Trophoblast cell (in vitro differentiated cells and primary cell): ENCODE data around the gene GBX2.

Experiments
- DNase-seq, 2 donors: peaks; one replicate each; pipeline ENCODE4 v3.0.0-alpha.2; 2016
- H2AFZ ChIP-seq: 2 replicates; pipeline ENCODE4 v1.6.1; 2013; ENCODE audit warnings: low read length, moderate library complexity, mild to moderate bottlenecking; ENCODE audit not compliant: insufficient read depth, poor library complexity
- H2AK5ac ChIP-seq: 2 replicates; pipeline ENCODE4 v1.6.1; 2013; ENCODE audit warnings: mild to moderate bottlenecking, low read length
- H2BK120ac ChIP-seq: 2 replicates; pipeline ENCODE4 v1.6.1; 2013; ENCODE audit warnings: low read length, mild to moderate bottlenecking, moderate library complexity; ENCODE audit not compliant: insufficient read depth, poor library complexity
- H2BK12ac ChIP-seq: 2 replicates; pipeline ENCODE4 v1.6.1; 2013; ENCODE audit warnings: mild to moderate bottlenecking, low read length, moderate library complexity
- H2BK5ac ChIP-seq: 2 replicates; pipeline ENCODE4 v1.6.1; 2013; ENCODE audit warnings: low read length, low read depth, moderate library complexity, mild to moderate bottlenecking; ENCODE audit not compliant: poor library complexity
- H3K14ac ChIP-seq: 2 replicates; pipeline ENCODE4 v1.6.1; 2013; ENCODE audit warnings: mild to moderate bottlenecking, low read length
- H3K18ac ChIP-seq: 2 replicates; pipeline ENCODE4 v1.6.1; 2013; ENCODE audit warnings: mild to moderate bottlenecking, low read length
- H3K23ac ChIP-seq: 2 replicates; pipeline ENCODE4 v1.6.1; 2013; ENCODE audit warnings: low read length
- H3K27ac ChIP-seq: 2 replicates; pipeline ENCODE4 v1.5.1; 2013; ENCODE audit warnings: low read depth, mild to moderate bottlenecking, inconsistent platforms, low read length, moderate library complexity
- H3K27me3 ChIP-seq: 2 replicates; pipeline ENCODE4 v1.6.1; 2013; ENCODE audit warnings: inconsistent platforms, mild to moderate bottlenecking, low read length, moderate library complexity; ENCODE audit not compliant: insufficient read depth
- H3K36me3 ChIP-seq, 2 experiments: 1 replicate in 1 of 2; 2 replicates in 1 of 2; pipeline ENCODE4 v1.6.1; 2013; ENCODE audit warnings: low read length in 2 of 2, mild to moderate bottlenecking in 2 of 2, moderate library complexity in 1 of 2; ENCODE audit not compliant: insufficient read depth in 2 of 2, control insufficient read depth in 1 of 2
- H3K4ac ChIP-seq: 2 replicates; pipeline ENCODE4 v1.6.1; 2013; ENCODE audit warnings: low read depth, mild to moderate bottlenecking, low read length, moderate library complexity
- H3K4me1 ChIP-seq, 2 experiments: 1 replicate in 1 of 2; 2 replicates in 1 of 2; pipeline ENCODE4 v1.6.1; 2013; ENCODE audit warnings: low read length in 2 of 2, mild to moderate bottlenecking in 2 of 2, moderate library complexity in 1 of 2; ENCODE audit not compliant: insufficient read depth in 2 of 2, control insufficient read depth in 1 of 2
- H3K4me2 ChIP-seq: 2 replicates; pipeline ENCODE4 v1.6.1; 2013; ENCODE audit warnings: inconsistent platforms, mild to moderate bottlenecking, low read length, moderate library complexity
- H3K4me3 ChIP-seq: 2 replicates; pipeline ENCODE4 v1.5.1; 2013; ENCODE audit warnings: mild to moderate bottlenecking, low read depth, low read length, inconsistent platforms
- H3K79me1 ChIP-seq: one replicate; pipeline ENCODE4 v1.6.1; 2013; ENCODE audit warnings: low read length
- H3K79me2 ChIP-seq: 2 replicates; pipeline ENCODE4 v1.6.1; 2013; ENCODE audit warnings: low read length, mild to moderate bottlenecking; ENCODE audit not compliant: control insufficient read depth, insufficient read depth, poor library complexity
- H3K9ac ChIP-seq: 2 replicates; pipeline ENCODE4 v1.6.1; 2013; ENCODE audit warnings: mild to moderate bottlenecking, low read length
- H3K9me3 ChIP-seq: 2 replicates; pipeline ENCODE4 v1.6.1; 2013; ENCODE audit warnings: low read depth, mild to moderate bottlenecking, control low read depth, inconsistent platforms, low read length; ENCODE audit not compliant: insufficient read depth
- H4K12ac ChIP-seq: 2 replicates; pipeline ENCODE4 v1.6.1; 2013; ENCODE audit warnings: low read depth, mild to moderate bottlenecking, low read length, moderate library complexity
- H4K8ac ChIP-seq: 2 replicates; pipeline ENCODE4 v1.6.1; 2013; ENCODE audit warnings: low read depth, mild to moderate bottlenecking, low read length, moderate library complexity
- H4K91ac ChIP-seq: one replicate; pipeline ENCODE4 v1.6.1; 2013; ENCODE audit warnings: low read depth, mild to moderate bottlenecking, low read length, moderate library complexity
- WGBS: extraction: QIAGEN DNeasy Blood & Tissue Kit; methylation state at CpG from one replicate; pipeline ENCODE4 v1.1.7; 2013; ENCODE audit warnings: missing lambda C conversion rate; ENCODE audit not compliant: insufficient read length, insufficient coverage; ENCODE audit errors: extremely low coverage; 5-methylcytosine and 5-hydroxymethylcytosine counted together

Gene GBX2

DNA sequence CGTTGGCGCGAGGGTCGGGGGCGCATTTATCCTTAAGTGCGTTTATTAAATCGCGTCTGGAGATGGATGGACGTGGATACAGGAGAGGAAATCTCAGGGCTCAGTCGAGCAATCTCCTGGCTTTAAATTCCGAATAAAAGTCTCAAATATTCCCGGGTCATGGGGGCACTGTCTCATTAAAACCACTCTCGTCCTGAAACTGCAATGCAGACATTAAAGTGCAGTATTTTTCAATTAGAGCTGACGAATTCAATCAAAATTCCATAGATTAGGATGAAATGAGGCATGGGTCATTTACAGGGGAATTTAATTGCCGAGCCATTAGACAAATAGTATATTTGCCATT, 10.7 kb upstream of the GBX2 start:
- no peaks in the 10 kb centered on the region for H3K9me3 ChIP-seq
- WGBS = no CpG with 5 or more reads among the region's 15 CpGs
- H3K9ac ChIP-seq = no peak overlapping the region
- no peak overlapping the region for H2BK5ac ChIP-seq
- peaks cover 4% of the 10 kb centered on the region for H3K79me1 ChIP-seq
- no peak overlapping the region for H2BK12ac ChIP-seq
- no peak overlapping the region for H3K4ac ChIP-seq
- H3K14ac ChIP-seq = no peak overlapping the region
- H3K4me2 ChIP-seq = peak overlapping the region; percentile 57
- H2AK5ac ChIP-seq = no peak overlapping the region
- H3K18ac ChIP-seq = no peak overlapping the region
- peaks cover 16 to 27% of the 10 kb centered on the region in 2 experiments for H3K4me1 ChIP-seq
- no peak overlapping the region for H3K4me3 ChIP-seq
- H3K27me3 ChIP-seq = peaks cover 17% of the 10 kb centered on the region
- DNase-seq = peak in 1 of 2 donors; percentile 17
- H4K8ac ChIP-seq = no peak overlapping the region
- no peak overlapping the region for H4K12ac ChIP-seq
- H3K79me2 ChIP-seq = no peaks in the 10 kb centered on the region
- no peak overlapping the region for H4K91ac ChIP-seq
- H3K23ac ChIP-seq = no peak overlapping the region
- no peak overlapping the region for H3K27ac ChIP-seq
- no peak overlapping the region for H2BK120ac ChIP-seq
- no peaks in the 10 kb centered on the region for H3K36me3 ChIP-seq
- no peak overlapping the region for H2AFZ ChIP-seq

DNA sequence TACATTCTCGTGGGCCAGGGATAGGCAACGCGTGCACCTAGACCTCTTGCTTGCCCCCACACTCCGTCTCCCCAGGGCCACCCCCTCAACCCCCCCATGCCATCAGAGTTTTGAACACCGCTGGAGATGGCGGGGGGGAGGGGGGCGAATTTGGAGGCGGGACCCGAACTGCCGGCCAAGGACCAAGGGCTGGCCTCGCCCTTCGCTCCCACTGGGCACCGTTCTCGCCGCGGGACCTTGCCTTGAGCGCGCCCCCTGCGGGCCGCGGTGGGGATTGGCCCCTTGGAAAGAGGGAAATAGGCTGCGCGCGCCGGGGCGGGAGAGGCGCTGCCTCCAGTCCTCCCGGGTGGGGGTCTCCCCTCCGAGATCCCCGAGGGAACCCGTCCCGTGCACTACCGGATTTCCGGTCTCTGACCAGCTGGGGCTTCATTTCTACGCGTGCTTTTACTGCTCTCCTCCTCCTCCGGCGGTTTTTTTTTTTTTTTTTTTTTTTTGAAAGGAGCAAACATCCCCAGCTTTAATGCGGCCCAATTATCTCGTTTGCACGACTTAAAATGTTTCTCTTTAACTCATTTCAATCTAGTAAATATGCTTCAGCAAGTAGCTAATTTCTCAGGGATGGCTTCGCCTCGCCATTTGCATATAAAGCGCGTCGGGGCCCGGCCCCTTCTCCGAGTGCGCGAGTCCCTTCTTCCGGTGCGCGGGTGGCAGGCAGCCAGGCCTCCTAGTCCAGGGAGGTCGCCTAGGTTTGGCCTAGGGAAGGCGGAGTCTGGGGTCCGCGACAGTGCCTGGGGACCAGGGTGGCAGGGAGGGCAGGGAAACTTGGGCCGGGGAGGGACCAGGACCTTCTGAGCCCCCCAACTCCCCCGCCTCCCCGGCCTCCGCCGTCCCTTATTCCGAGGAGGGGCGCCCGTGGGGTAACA, 10.0 kb upstream of the GBX2 start:
- H3K18ac ChIP-seq = no peak overlapping the region
- H3K27ac ChIP-seq = no peak overlapping the region
- no peak overlapping the region for H4K91ac ChIP-seq
- H3K4ac ChIP-seq = no peak overlapping the region
- WGBS = no CpG with 5 or more reads among the region's 65 CpGs
- peaks cover 4% of the 10 kb centered on the region for H3K79me1 ChIP-seq
- no peak overlapping the region for H3K14ac ChIP-seq
- H3K79me2 ChIP-seq = no peaks in the 10 kb centered on the region
- no peak overlapping the region for H3K4me3 ChIP-seq
- no peaks in the 10 kb centered on the region for H3K9me3 ChIP-seq
- H2BK5ac ChIP-seq = no peak overlapping the region
- no peak overlapping the region for H2AK5ac ChIP-seq
- peaks cover 21 to 33% of the 10 kb centered on the region in 2 experiments for H3K4me1 ChIP-seq
- H4K12ac ChIP-seq = no peak overlapping the region
- H3K4me2 ChIP-seq = peak overlapping the region; percentile 57
- H3K23ac ChIP-seq = no peak overlapping the region
- H2AFZ ChIP-seq = no peak overlapping the region
- H3K36me3 ChIP-seq = no peaks in the 10 kb centered on the region
- H3K9ac ChIP-seq = no peak overlapping the region
- no peak overlapping the region for H2BK120ac ChIP-seq
- peaks cover 24% of the 10 kb centered on the region for H3K27me3 ChIP-seq
- no peak overlapping the region for H2BK12ac ChIP-seq
- DNase-seq = peak; percentile 40 to 70
- H4K8ac ChIP-seq = peak overlapping the region; percentile 74

DNA sequence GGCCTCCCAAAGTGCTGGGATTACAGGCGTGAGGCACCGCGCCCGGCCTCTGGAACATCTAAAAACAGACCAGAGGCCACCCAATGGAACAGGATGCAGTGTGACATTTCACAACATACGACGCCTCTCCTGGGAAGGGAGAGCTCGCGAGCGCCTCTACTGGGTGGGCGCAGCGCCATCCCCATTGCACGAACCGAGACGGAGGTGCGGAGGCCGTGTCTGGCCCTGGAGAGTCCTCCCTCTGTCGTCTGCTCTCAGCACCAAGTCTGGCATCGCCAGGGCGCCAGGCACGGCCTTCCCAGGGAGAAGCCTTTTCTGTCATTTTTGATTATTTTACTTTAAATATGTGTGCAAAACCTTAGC, 9.4 kb upstream of the GBX2 start:
- H3K23ac ChIP-seq = no peak overlapping the region
- H4K12ac ChIP-seq = no peak overlapping the region
- peaks cover 4% of the 10 kb centered on the region for H3K79me1 ChIP-seq
- peaks cover 30% of the 10 kb centered on the region for H3K27me3 ChIP-seq
- no peak overlapping the region for H3K27ac ChIP-seq
- H3K79me2 ChIP-seq = no peaks in the 10 kb centered on the region
- no peak overlapping the region for H2BK120ac ChIP-seq
- no peak overlapping the region for H2BK12ac ChIP-seq
- no peak overlapping the region for H2AFZ ChIP-seq
- H3K4me2 ChIP-seq = peak overlapping the region; percentile 57
- no peak overlapping the region for H3K4ac ChIP-seq
- H2BK5ac ChIP-seq = no peak overlapping the region
- peak; percentile 36 to 50 for DNase-seq
- H3K9ac ChIP-seq = no peak overlapping the region
- H3K9me3 ChIP-seq = no peaks in the 10 kb centered on the region
- H3K36me3 ChIP-seq = no peaks in the 10 kb centered on the region
- peaks cover 23 to 38% of the 10 kb centered on the region in 2 experiments for H3K4me1 ChIP-seq
- H2AK5ac ChIP-seq = no peak overlapping the region
- no peak overlapping the region for H4K91ac ChIP-seq
- no peak overlapping the region for H3K18ac ChIP-seq
- no CpG with 5 or more reads among the region's 20 CpGs for WGBS
- no peak overlapping the region for H3K4me3 ChIP-seq
- H3K14ac ChIP-seq = no peak overlapping the region
- no peak overlapping the region for H4K8ac ChIP-seq

DNA sequence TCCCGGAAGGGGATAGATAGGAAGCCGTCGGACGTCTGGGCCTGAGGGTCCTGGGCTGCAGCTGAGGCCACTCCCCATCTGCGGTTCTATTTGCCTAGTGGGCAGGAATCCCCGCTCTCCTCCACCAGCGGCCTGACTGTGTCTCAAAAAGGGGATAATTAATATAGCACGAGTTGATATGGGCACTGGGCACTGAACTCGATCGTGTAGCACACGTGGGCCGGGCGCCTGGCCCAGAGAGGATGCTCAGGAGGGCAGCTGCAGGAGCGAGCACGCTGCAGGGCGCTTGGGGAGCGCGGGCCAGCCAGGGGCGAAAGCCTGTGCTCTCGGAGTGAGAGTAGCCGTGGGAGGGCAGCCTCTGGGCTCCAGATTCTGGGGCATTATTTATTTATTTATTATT, 8.8 kb upstream of the GBX2 start:
- H2BK120ac ChIP-seq = no peak overlapping the region
- H3K79me2 ChIP-seq = no peaks in the 10 kb centered on the region
- no peak for DNase-seq
- no peak overlapping the region for H3K23ac ChIP-seq
- no peak overlapping the region for H3K4ac ChIP-seq
- no peak overlapping the region for H2AFZ ChIP-seq
- H2BK5ac ChIP-seq = no peak overlapping the region
- no peaks in the 10 kb centered on the region for H3K9me3 ChIP-seq
- peaks cover 26 to 40% of the 10 kb centered on the region in 2 experiments for H3K4me1 ChIP-seq
- no peak overlapping the region for H2AK5ac ChIP-seq
- H4K91ac ChIP-seq = no peak overlapping the region
- no peak overlapping the region for H3K4me3 ChIP-seq
- H3K36me3 ChIP-seq = no peaks in the 10 kb centered on the region
- H3K14ac ChIP-seq = no peak overlapping the region
- H2BK12ac ChIP-seq = no peak overlapping the region
- no peak overlapping the region for H4K12ac ChIP-seq
- no peak overlapping the region for H3K9ac ChIP-seq
- H3K27ac ChIP-seq = no peak overlapping the region
- WGBS = no CpG with 5 or more reads among the region's 21 CpGs
- no peak overlapping the region for H3K18ac ChIP-seq
- H3K4me2 ChIP-seq = no peak overlapping the region
- H3K27me3 ChIP-seq = peaks cover 36% of the 10 kb centered on the region
- peaks cover 4% of the 10 kb centered on the region for H3K79me1 ChIP-seq
- no peak overlapping the region for H4K8ac ChIP-seq
